Uterus (tissue), 2 donors: ENCODE results near the gene NPHP1.

ENCODE experiments used
- POLR2A ChIP-seq, 2 donors: fragments of 450-650 bp; IDR thresholded peaks; one replicate each; pipeline ENCODE4 v1.6.1; 2016; ENCODE audit warnings: antibody characterized with exemption in 2 of 2, mild to moderate bottlenecking in 1 of 2, moderate library complexity in 1 of 2
- TF ChIP-seq, protein P1 (sequence below), 4 experiments: fragments of 200-600 bp in 2 of 4; fragments of 450-650 bp in 2 of 4; sonication (generic) in 2 of 4; IDR thresholded peaks; one replicate each; pipeline ENCODE4 v1.5.1; 2016 to 2019; ENCODE audit warnings: antibody characterized with exemption in 4 of 4, mild to moderate bottlenecking in 2 of 4, moderate library complexity in 1 of 4

DNA sequence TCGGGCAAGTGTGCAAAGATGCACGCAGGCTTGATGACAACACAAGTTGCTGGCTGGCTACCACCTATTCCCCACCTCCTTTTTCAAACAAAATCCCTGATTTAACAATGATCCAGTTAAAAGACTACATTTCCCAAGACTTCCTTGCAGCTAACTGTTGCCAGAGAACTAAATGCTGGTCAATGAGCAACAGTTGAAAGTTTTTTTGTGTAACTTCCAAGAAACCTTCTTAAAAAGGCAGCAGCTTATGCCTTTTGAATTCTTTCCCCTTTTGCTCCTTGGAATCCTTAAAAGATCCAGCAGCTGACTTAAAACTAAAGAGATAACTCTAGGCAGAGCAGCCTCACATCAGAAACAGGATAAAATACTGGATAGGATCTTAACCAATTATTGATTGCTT, 38.5 kb downstream of the NPHP1 start:
- TF ChIP-seq, protein P1, sequence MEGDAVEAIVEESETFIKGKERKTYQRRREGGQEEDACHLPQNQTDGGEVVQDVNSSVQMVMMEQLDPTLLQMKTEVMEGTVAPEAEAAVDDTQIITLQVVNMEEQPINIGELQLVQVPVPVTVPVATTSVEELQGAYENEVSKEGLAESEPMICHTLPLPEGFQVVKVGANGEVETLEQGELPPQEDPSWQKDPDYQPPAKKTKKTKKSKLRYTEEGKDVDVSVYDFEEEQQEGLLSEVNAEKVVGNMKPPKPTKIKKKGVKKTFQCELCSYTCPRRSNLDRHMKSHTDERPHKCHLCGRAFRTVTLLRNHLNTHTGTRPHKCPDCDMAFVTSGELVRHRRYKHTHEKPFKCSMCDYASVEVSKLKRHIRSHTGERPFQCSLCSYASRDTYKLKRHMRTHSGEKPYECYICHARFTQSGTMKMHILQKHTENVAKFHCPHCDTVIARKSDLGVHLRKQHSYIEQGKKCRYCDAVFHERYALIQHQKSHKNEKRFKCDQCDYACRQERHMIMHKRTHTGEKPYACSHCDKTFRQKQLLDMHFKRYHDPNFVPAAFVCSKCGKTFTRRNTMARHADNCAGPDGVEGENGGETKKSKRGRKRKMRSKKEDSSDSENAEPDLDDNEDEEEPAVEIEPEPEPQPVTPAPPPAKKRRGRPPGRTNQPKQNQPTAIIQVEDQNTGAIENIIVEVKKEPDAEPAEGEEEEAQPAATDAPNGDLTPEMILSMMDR (IDR thresholded peaks at IDR 0.05): no peak
- no peak for TF ChIP-seq POLR2A (IDR thresholded peaks at IDR 0.05)
